GM15510 (cell line): ENCODE measurements around the gene VPS13D.

ENCODE experiments used
- POLR2A ChIP-seq: IDR thresholded peaks from 3 replicates; pipeline ENCODE4 v1.6.1; 2011; ENCODE audit warnings: borderline replicate concordance; ENCODE audit not compliant: insufficient read length; ENCODE audit errors: extremely low read depth

Gene VPS13D

GRCh38 chr1:12333036-12333785 is 103.4 kb downstream of the VPS13D start:
- no peak for TF ChIP-seq POLR2A

GRCh38 chr1:12335815-12336214 is 106.0 kb downstream of the VPS13D start:
- TF ChIP-seq POLR2A = no peak

GRCh38 chr1:12336413-12336812 is 106.6 kb downstream of the VPS13D start:
- no peak for TF ChIP-seq POLR2A

GRCh38 chr1:12338017-12338416 is 108.2 kb downstream of the VPS13D start:
- TF ChIP-seq POLR2A = no peak

GRCh38 chr1:12338823-12339222 is 109.0 kb downstream of the VPS13D start:
- TF ChIP-seq POLR2A = no peak

GRCh38 chr1:12339396-12339795 is 109.6 kb downstream of the VPS13D start:
- no peak for TF ChIP-seq POLR2A

GRCh38 chr1:12339811-12340543 is 110.1 kb downstream of the VPS13D start:
- TF ChIP-seq POLR2A = no peak

- no peak for TF ChIP-seq POLR2A
These were observed 110.7 kb downstream of the VPS13D start for GRCh38 chr1:12340544-12340930.

- TF ChIP-seq POLR2A = no peak
These were observed 111.8 kb downstream of the VPS13D start for GRCh38 chr1:12341667-12342066.

GRCh38 chr1:12342401-12343003 is 112.7 kb downstream of the VPS13D start:
- TF ChIP-seq POLR2A = no peak

- no peak for TF ChIP-seq POLR2A
These were observed 114.1 kb downstream of the VPS13D start for GRCh38 chr1:12343823-12344487.

- no peak for TF ChIP-seq POLR2A
These were observed 114.9 kb downstream of the VPS13D start for GRCh38 chr1:12344596-12345349.

- TF ChIP-seq POLR2A = no peak
These were observed 115.8 kb downstream of the VPS13D start for GRCh38 chr1:12345350-12346217.
